Stimulated activated CD4-positive, alpha-beta T cell treated with anti-CD3 and anti-CD28 coated beads, Interleukin-12 subunit alpha, Interleukin-12 subunit beta, amount 100 ng/mL, for 48 hours (primary cell): ENCODE results near the gene ABHD14A.

Experiments
- DNase-seq, 3 donors: peaks; one replicate each; pipeline ENCODE4 v3.0.0-alpha.2; 2020; ENCODE audit warnings: low read depth in 2 of 3, low spot score in 1 of 3

ABHD14A gene

DNA sequence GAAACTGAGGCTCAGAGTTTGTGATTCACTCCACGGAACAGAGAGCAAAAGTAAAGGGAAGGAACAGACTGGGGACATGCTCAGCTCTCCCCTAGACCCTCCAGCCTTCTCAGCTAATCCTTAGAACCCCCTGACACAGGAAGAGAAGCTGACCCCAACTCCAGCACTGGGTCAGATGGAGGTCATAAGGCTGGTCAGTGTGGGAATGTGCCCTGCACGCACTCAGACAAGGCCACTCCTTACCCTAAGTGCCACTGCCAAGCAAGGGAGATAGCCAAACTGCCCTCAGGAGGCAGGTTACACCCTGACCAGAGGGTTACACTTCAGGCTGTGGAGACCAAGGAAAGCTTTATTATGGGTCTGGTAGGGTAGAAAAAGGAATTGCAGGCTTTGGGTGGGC, 19.7 kb downstream of the ABHD14A start:
- DNase-seq: no peak

- peak; percentile 84 to 92 (median 85) for DNase-seq
These were observed 20.7 kb downstream of the ABHD14A start, which contains the start of gene RPL29 for GRCh38 chr3:51995346-51996163. RPL29 (minus strand) TSS chr3:51995895; CDS start chr3:51995461, 434 bp downstream.

- DNase-seq: no peak
These were observed 22.3 kb downstream of the ABHD14A start for GRCh38 chr3:51997172-51997571.

GRCh38 chr3:51997935-51998596, 23.2 kb downstream of the ABHD14A start:
- no peak for DNase-seq

DNA sequence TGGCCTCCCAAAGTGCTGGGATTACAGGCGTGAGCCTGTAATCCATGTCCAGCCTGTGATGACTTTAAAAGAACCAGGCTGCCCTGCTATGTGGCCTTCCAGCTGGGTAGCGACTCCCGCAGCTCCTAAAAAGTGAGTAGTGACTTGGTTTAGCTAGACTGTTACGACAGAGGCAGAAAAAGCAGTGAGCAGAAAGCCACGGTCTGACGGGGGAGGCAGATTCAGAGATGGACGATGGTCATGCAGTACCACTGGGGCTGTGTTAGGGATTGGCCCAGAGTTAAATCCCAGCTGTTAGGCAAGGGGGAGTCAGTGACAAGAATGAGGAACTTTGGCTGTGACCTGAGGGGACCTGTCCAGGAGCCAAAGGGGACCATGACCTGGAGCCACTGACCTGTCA, 23.9 kb downstream of the ABHD14A start:
- DNase-seq: no peak

- DNase-seq: no peak
These were observed 25.0 kb downstream of the ABHD14A start for GRCh38 chr3:51999846-52000245.

GRCh38 chr3:52001443-52001974, 26.6 kb downstream of the ABHD14A start:
- DNase-seq: peak; percentile 73 to 79 (median 75)

GRCh38 chr3:52002748-52003147, 27.9 kb downstream of the ABHD14A start:
- DNase-seq: no peak

DNA sequence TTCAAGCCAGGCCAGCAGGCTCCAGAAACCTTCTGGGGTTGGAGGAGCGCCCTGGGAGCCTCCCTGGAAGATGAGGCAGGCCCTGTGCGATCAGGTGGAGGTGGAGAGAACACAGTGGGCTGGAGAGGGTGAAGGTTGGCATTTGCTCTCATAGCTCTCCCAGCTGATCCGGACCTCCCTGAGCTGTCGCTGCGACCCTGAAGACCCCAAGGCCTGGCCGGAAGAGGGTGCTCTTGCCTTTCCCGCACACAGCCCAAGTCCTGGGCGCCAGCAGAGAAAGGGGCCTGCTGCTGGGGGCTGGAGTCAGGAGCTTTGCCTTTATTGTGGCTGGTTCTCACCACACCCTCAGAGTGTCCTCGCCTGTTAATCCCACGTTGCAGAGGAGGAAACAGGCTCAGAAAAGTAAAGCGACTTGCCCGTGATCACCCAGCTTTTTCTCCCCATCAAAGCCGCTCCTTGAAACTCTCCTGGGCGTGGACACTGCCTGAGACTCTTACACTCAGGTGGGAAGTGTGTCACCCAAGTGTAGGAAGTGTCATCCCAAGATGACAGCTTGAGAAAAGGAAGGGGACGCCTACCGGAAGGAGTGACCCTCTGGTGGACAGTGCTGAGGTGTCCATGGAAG, 29.4 kb downstream of the ABHD14A start:
- no peak for DNase-seq

DNA sequence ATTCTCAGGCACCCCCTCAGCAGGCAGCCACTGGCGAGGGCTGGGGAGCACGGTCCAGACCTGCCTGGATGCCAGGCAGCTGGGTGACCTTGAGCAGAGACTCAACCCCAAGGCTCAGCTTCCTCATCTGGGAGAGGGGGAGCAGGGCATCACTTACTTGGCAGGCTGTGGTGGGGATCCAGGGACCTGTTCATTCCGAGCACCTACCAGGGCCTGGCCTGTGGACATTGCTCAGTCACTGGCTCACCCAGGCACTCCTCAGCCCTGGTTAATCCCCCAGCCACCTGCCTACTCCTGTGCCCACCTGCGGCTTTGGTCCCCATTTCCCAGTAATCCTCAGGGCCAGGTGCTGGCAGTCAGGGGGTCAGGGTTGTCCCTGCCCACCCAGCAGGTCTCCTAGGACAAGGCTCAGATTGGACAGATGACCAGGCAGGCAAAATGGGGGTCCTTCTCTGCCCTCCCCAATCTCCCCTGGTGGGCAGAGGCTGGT, 30.1 kb downstream of the ABHD14A start:
- DNase-seq: no peak

GRCh38 chr3:52005571-52005986, 30.7 kb downstream of the ABHD14A start:
- DNase-seq: no peak

- DNase-seq: no peak
These were observed 31.4 kb downstream of the ABHD14A start for GRCh38 chr3:52006017-52006819.

DNA sequence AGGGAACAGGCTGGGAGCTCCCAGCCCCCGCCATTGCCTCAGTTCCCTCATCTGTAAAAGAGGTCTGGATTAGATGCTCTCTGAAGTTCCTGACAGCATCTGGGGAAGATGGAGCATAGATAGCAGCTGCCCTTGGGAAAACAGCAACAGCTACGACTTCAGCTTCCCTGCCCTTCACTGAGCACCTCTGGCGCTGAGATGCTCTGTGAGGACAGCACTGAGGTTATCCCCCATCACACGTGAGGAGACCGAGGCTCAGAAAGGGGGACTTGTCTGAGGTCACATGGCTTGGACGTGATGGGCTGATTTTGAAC, 31.9 kb downstream of the ABHD14A start:
- no peak for DNase-seq

DNA sequence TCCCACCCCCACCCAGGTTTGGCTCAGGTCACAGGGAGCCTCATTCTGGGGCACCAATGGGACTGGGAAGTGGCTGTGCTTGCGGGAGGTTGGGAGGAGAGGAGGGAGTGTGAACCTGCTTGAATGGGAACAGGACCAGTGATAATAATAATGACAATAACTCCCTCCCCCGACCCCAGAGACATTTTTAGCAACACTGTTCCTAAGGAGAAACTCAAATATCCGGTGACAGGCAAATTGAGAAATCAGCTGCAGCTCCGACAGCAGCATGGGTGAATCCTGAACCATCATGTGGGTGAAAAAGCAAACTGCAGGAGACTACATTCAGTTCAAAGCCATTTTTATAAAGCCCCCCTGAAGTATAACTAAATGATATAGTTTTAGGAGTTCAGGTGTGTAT, 32.4 kb downstream of the ABHD14A start:
- DNase-seq: no peak

DNA sequence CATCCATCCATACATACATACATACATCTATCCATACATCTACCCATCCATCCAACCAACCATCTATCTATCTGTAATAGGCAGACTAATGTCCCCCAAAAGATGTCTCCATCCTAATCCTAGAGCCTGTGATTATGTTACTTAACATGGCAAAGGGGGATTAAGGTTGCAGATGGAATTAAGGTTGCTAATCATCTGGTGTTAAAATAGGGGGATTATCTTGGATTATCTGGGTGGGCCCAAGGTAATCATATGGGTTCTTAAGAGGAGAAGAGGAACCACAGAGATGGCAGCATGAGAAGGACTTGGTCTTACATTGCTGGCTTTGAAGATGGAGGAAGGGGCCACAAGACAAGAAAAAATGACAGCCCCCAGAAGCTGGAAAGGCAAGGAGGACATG, 35.6 kb downstream of the ABHD14A start:
- DNase-seq: no peak

DNA sequence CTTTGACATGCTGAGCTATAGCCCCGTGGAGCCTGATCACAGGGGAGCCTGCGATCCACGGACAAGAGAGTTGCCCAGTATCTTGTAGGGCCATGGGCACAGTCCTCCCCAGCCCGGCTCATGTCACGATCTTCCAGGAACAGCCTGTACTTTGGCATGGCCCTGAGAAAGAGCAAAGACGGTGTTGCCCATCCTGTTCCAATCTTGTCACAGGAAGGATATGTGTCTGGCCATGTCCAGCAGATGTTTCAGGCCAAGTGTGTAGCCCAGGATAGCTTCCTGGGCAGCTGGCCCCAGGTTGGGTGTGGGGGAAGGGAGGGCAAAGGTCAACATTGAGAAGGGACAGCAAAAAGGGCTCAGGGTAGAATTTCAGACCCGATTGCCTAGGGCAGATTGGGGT, 37.8 kb downstream of the ABHD14A start:
- no peak for DNase-seq

GRCh38 chr3:52013802-52014598, 39.1 kb downstream of the ABHD14A start:
- DNase-seq: no peak

GRCh38 chr3:52014613-52015012, 39.7 kb downstream of the ABHD14A start:
- DNase-seq: no peak

DNA sequence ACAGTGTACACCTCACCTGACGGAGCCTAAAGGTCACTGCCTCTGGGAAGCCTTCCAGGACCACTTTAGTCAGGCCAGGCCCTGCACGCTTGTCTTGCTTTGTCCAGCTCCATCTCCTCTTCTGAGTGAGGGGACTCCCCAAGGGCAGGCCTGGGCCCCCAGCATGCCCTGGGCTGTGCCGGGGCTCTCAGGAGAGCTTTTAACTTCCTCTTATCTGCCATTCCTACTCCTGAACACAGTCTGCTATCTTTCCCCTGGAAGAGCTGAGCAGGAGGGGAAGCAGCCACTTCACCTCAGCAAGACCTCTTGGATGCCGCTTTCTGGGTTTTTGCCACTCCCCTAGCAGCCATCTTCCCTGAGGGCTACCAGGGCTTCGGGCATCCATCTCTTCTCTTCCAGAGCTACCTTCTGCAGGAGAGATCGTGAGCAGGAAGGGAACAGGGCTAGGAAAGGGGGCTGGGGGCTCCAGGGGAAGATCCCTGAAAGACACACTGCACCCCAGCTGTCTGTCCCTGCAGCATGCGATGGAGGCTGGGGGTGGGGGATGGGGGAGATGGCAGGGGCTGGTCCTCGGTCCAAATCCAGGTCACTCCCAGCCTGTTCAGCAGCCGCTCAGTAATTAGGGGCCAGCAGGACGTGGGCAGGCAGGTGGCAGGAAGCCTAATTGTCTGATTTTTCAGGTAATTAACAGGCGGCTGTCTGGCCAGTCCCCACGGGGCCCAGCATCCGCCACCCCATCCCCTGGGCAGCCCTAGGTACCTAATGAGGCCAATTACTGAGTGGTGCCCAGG, 40.8 kb downstream of the ABHD14A start:
- DNase-seq: no peak
